Measurements from ENCODE around the gene TRMO.
"Not testable (repeated sequence)": the region's sequence is repeated elsewhere in the genome, so short reads cannot be mapped to it uniquely, and the experiment has no call there.

Gene TRMO

GRCh38 chr9:97921959-97922724, at the start of gene TRMO:
Gene TRMO, minus strand, starts transcription at chr9:97922500. Its CDS starts 7 bp downstream, at chr9:97922493.
- peak; percentile 95 for DNase-seq

- DNase-seq = no peak
Measured at GRCh38 chr9:97970165-97970564, 47.9 kb upstream of the TRMO start.

- DNase-seq = no peak
Measured at GRCh38 chr9:97969014-97969413, 46.7 kb upstream of the TRMO start.

- DNase-seq = no peak
Measured at GRCh38 chr9:97966493-97966892, 44.2 kb upstream of the TRMO start.

GRCh38 chr9:97964901-97965300, 42.6 kb upstream of the TRMO start:
- no peak for DNase-seq

GRCh38 chr9:97963232-97963631, 40.9 kb upstream of the TRMO start:
- no peak for DNase-seq

GRCh38 chr9:97962575-97962974, 40.3 kb upstream of the TRMO start:
- no peak for DNase-seq

GRCh38 chr9:97962136-97962535, 39.8 kb upstream of the TRMO start:
- no peak for DNase-seq

GRCh38 chr9:97961361-97961760, 39.1 kb upstream of the TRMO start:
- no peak for DNase-seq

GRCh38 chr9:97960678-97961328, 38.5 kb upstream of the TRMO start:
- not testable (repeated sequence) for DNase-seq

GRCh38 chr9:97959585-97959984, 37.3 kb upstream of the TRMO start:
- DNase-seq = no peak

- no peak for DNase-seq
Measured at GRCh38 chr9:97958812-97959511, 36.7 kb upstream of the TRMO start.

GRCh38 chr9:97956331-97956730, 34.0 kb upstream of the TRMO start:
- no peak for DNase-seq

GRCh38 chr9:97954550-97954989, 32.3 kb upstream of the TRMO start:
- DNase-seq = peak; percentile 44 to 45

- DNase-seq = not testable (repeated sequence)
Measured at GRCh38 chr9:97950873-97951272, 28.6 kb upstream of the TRMO start.

- not testable (repeated sequence) for DNase-seq
Measured at GRCh38 chr9:97947094-97947493, 24.8 kb upstream of the TRMO start.

GRCh38 chr9:97945470-97945869, 23.2 kb upstream of the TRMO start:
- not testable (repeated sequence) for DNase-seq

- no peak for DNase-seq
Measured at GRCh38 chr9:97944612-97945011, 22.3 kb upstream of the TRMO start.

- no peak for DNase-seq
Measured at GRCh38 chr9:97943308-97943855, 21.1 kb upstream of the TRMO start.

GRCh38 chr9:97941323-97941722, 19.0 kb upstream of the TRMO start:
- no peak for DNase-seq

- DNase-seq = no peak
Measured at GRCh38 chr9:97940741-97941140, 18.4 kb upstream of the TRMO start.

GRCh38 chr9:97940233-97940632, 17.9 kb upstream of the TRMO start:
- DNase-seq = no peak

- DNase-seq = peak in 1 of 2 experiments; percentile 6
Measured at GRCh38 chr9:97938081-97938644, 15.9 kb upstream of the TRMO start, which contains the start of gene HEMGN. Gene HEMGN, minus strand, starts transcription at chr9:97938172. Its CDS starts 36 bp downstream, at chr9:97938136.
